ENCODE data around the gene MAN2B2. TPM values are rescaled to one million over a fixed set of nuclear protein-coding genes. Genes with fewer than 3 reads are reported as not detected.
A peak's percentile ranks its signal among the peaks of the same experiment; 100 is the strongest.

MAN2B2 gene
- total RNA-seq = 41.5 TPM

- ATAC-seq = peak; percentile 92
- DNase-seq (ENCODE audit: low spot score) = peak; percentile 94
Observed at GRCh38 chr4:6574747-6575502, at the start of gene MAN2B2. MAN2B2 (plus strand) TSS chr4:6575189; CDS start chr4:6575211, 22 bp downstream.

GRCh38 chr4:6525474-6525873, 49.5 kb upstream of the MAN2B2 start:
- DNase-seq (ENCODE audit: low spot score) (no peak), ATAC-seq (no peak)

- ATAC-seq = no peak
- DNase-seq (ENCODE audit: low spot score) = no peak
Observed at GRCh38 chr4:6526156-6526555, 48.8 kb upstream of the MAN2B2 start.

GRCh38 chr4:6526671-6527091, 48.3 kb upstream of the MAN2B2 start:
- no peak for DNase-seq (ENCODE audit: low spot score)

GRCh38 chr4:6527259-6527658, 47.7 kb upstream of the MAN2B2 start:
- ATAC-seq = no peak
- no peak for DNase-seq (ENCODE audit: low spot score)

More at GRCh38 chr4:6526671-6527091, 48.3 kb upstream of the MAN2B2 start:
- ATAC-seq = no peak

GRCh38 chr4:6527683-6528595, 47.0 kb upstream of the MAN2B2 start:
- no peak for ATAC-seq
- no peak for DNase-seq (ENCODE audit: low spot score)

GRCh38 chr4:6529021-6529420, 46.0 kb upstream of the MAN2B2 start:
- DNase-seq (ENCODE audit: low spot score) = no peak

GRCh38 chr4:6530301-6530700, 44.7 kb upstream of the MAN2B2 start:
- ATAC-seq (no peak), DNase-seq (ENCODE audit: low spot score) (no peak)

More at GRCh38 chr4:6529021-6529420, 46.0 kb upstream of the MAN2B2 start:
- no peak for ATAC-seq

- no peak for DNase-seq (ENCODE audit: low spot score)
Observed at GRCh38 chr4:6530964-6531363, 44.0 kb upstream of the MAN2B2 start.

GRCh38 chr4:6532102-6532501, 42.9 kb upstream of the MAN2B2 start:
- DNase-seq (ENCODE audit: low spot score) (no peak), ATAC-seq (no peak)

More at GRCh38 chr4:6530964-6531363, 44.0 kb upstream of the MAN2B2 start:
- ATAC-seq = no peak

GRCh38 chr4:6532658-6533057, 42.3 kb upstream of the MAN2B2 start:
- ATAC-seq = no peak

GRCh38 chr4:6534050-6534449, 40.9 kb upstream of the MAN2B2 start:
- DNase-seq (ENCODE audit: low spot score) = no peak
- no peak for ATAC-seq

More at GRCh38 chr4:6532658-6533057, 42.3 kb upstream of the MAN2B2 start:
- DNase-seq (ENCODE audit: low spot score) = no peak

GRCh38 chr4:6534618-6535328, 40.2 kb upstream of the MAN2B2 start:
- ATAC-seq (no peak), DNase-seq (ENCODE audit: low spot score) (no peak)

GRCh38 chr4:6535329-6535692, 39.7 kb upstream of the MAN2B2 start:
- ATAC-seq (no peak), DNase-seq (ENCODE audit: low spot score) (no peak)

GRCh38 chr4:6535706-6536105, 39.3 kb upstream of the MAN2B2 start:
- DNase-seq (ENCODE audit: low spot score) = no peak
- ATAC-seq = no peak

GRCh38 chr4:6538111-6538510, 36.9 kb upstream of the MAN2B2 start:
- ATAC-seq (no peak), DNase-seq (ENCODE audit: low spot score) (no peak)

GRCh38 chr4:6538575-6538974, 36.4 kb upstream of the MAN2B2 start:
- no peak for DNase-seq (ENCODE audit: low spot score)
- no peak for ATAC-seq

- ATAC-seq (no peak), DNase-seq (ENCODE audit: low spot score) (no peak)
Observed at GRCh38 chr4:6539009-6539764, 35.8 kb upstream of the MAN2B2 start.

- ATAC-seq (no peak), DNase-seq (ENCODE audit: low spot score) (no peak)
Observed at GRCh38 chr4:6540879-6541278, 34.1 kb upstream of the MAN2B2 start.

- no peak for DNase-seq (ENCODE audit: low spot score)
- ATAC-seq = no peak
Observed at GRCh38 chr4:6541789-6542188, 33.2 kb upstream of the MAN2B2 start.

Data from left lobe of liver (tissue), 2 donors.